HEK293 (cell line): ENCODE data around the gene UTP14C.

Experiments
- REPIN1 ChIP-seq: fragments of 450-650 bp; formaldehyde crosslinking; IDR thresholded peaks from 2 replicates; pipeline ENCODE4 v1.5.1; 2017; ENCODE audit warnings: missing biosample characterization, missing genetic modification characterization, low read depth
- TCF7L2 ChIP-seq: IDR thresholded peaks from 2 replicates; pipeline ENCODE4 v1.6.1; 2011; ENCODE audit warnings: low read depth, mild to moderate bottlenecking, inconsistent platforms, low read length, moderate library complexity, borderline replicate concordance
- YY1 ChIP-seq: fragments of 450-650 bp; formaldehyde crosslinking; IDR thresholded peaks from 2 replicates; pipeline ENCODE4 v1.5.1; 2018; ENCODE audit warnings: missing biosample characterization, missing genetic modification characterization
- TF ChIP-seq, protein P1 (sequence below): fragments of 450-650 bp; formaldehyde crosslinking; IDR thresholded peaks from 2 replicates; pipeline ENCODE4 v1.5.1; 2016; ENCODE audit warnings: missing biosample characterization, missing genetic modification characterization

DNA sequence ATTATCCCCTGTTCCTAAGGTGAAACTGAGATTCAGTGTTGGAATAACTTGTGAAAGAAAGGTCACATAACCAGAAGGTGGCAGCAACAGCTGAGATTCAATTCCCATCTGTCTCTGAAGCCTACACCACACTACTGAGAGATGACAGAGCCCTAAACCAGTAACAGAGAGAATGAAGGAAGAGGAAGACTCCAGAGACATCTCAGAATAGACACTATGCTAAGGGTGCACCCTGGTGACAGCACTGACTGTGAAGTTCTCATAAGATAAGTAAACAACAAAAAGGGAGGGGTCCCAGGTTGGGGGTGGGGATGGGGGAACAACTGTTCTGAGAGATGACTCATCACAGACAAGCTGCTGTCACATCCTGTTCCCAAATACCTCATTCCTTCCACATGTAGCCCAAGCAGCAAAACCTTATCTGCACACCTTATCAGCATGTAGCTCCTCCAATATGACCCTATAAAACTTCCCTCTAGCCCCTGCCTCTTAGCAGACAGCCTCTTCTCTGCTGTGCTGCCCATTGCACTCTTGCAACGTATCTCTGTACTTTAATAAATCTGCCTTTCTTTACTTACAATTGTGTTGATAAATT is 46.5 kb downstream of the UTP14C start:
- TF ChIP-seq TCF7L2 = no peak
- TF ChIP-seq, protein P1, sequence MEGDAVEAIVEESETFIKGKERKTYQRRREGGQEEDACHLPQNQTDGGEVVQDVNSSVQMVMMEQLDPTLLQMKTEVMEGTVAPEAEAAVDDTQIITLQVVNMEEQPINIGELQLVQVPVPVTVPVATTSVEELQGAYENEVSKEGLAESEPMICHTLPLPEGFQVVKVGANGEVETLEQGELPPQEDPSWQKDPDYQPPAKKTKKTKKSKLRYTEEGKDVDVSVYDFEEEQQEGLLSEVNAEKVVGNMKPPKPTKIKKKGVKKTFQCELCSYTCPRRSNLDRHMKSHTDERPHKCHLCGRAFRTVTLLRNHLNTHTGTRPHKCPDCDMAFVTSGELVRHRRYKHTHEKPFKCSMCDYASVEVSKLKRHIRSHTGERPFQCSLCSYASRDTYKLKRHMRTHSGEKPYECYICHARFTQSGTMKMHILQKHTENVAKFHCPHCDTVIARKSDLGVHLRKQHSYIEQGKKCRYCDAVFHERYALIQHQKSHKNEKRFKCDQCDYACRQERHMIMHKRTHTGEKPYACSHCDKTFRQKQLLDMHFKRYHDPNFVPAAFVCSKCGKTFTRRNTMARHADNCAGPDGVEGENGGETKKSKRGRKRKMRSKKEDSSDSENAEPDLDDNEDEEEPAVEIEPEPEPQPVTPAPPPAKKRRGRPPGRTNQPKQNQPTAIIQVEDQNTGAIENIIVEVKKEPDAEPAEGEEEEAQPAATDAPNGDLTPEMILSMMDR = no peak
- no peak for TF ChIP-seq REPIN1 (tag by site-specific recombination)
- no peak for TF ChIP-seq YY1 (tag by site-specific recombination)
